ENCODE results near the gene HINFP.
A peak's percentile ranks its signal among the peaks of the same experiment; 100 is the strongest.

HINFP gene

DNA sequence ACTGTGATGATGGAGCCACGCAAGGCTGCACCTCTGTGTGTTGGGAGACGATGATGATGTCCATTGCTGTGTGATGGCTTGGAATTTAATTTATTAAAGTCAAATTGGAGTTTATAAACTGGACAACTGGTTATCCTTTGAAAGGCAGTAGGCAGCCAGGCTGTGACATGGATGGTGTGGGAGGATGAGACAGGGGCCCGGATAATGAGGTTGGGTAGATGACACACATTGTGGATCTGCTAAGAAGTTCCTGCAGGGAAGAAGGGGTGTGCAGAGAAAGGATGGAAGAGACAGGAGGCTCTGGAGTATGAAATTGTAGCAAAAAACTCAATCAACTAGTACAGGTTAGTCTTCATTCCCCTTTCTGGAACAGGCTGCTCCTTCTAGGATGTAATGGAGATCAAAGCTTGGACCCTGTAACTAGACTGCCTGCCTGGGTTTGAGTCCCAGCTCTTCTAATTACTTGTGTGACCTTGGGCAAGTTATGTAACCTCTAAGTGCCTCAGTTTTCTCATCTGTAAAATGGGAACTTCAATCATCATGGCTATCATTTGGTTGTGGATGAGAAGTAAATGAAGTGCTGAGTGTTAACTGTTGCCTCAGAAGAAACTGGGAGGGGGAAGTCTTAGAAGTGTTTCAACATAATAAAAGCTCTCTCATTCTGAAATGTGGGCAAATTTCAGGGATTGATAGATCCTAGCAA, 4.2 kb upstream of the HINFP start:
- no peak for DNase-seq (ENCODE audit: extremely low read depth, low read depth)
- TF ChIP-seq, protein P1, sequence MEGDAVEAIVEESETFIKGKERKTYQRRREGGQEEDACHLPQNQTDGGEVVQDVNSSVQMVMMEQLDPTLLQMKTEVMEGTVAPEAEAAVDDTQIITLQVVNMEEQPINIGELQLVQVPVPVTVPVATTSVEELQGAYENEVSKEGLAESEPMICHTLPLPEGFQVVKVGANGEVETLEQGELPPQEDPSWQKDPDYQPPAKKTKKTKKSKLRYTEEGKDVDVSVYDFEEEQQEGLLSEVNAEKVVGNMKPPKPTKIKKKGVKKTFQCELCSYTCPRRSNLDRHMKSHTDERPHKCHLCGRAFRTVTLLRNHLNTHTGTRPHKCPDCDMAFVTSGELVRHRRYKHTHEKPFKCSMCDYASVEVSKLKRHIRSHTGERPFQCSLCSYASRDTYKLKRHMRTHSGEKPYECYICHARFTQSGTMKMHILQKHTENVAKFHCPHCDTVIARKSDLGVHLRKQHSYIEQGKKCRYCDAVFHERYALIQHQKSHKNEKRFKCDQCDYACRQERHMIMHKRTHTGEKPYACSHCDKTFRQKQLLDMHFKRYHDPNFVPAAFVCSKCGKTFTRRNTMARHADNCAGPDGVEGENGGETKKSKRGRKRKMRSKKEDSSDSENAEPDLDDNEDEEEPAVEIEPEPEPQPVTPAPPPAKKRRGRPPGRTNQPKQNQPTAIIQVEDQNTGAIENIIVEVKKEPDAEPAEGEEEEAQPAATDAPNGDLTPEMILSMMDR (IDR thresholded peaks at IDR 0.05; ENCODE audit: low read depth, low read length, missing control alignments), result no peak

DNA sequence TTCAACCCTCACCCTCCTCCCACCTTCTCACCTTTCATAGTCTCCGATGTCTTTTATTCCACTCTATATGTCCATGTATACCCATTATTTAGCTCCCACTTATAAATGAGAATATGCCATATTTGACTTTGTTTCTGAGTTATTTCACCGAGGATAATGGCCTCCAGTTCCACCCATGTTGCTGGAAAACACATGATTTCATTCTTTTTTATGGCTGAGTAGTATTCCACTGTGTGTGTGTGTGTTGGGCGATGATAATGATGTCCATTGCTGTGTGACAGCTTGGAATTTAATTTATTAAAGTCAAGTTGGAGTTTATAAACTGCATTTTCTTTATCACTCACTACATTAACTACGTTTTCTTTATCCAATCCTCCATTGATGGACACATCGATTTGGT, 3.2 kb upstream of the HINFP start:
- TF ChIP-seq, protein P1 (IDR thresholded peaks at IDR 0.05; ENCODE audit: low read depth, low read length, missing control alignments), result no peak
- DNase-seq (ENCODE audit: extremely low read depth, low read depth), result no peak
- H3K4me3 ChIP-seq (replicated peaks; ENCODE audit: low read depth, low read length), result no peak overlapping the region

More for the DNA sequence above, 4.2 kb upstream of the HINFP start:
- no peak overlapping the region for H3K4me3 ChIP-seq (replicated peaks; ENCODE audit: low read depth, low read length)

DNA sequence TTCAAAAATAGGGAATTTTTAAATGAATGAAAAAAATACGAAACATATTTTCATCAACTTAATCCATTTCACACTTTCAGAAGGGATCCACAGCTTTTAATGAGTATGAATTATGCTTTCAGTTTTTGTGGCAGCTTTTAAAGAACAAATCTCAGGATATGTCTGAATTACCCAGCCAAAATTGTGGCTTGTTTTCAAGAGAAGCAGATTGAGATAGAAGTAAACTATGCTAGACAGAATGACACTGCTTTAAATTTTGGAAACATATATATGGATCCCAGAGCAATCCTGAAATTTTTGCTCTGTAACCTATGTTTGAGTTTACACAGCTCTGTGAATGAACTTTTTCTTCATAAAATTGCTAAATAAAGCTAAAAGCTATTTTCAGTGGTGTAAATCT, 2.4 kb upstream of the HINFP start:
- no peak for DNase-seq (ENCODE audit: extremely low read depth, low read depth)

DNA sequence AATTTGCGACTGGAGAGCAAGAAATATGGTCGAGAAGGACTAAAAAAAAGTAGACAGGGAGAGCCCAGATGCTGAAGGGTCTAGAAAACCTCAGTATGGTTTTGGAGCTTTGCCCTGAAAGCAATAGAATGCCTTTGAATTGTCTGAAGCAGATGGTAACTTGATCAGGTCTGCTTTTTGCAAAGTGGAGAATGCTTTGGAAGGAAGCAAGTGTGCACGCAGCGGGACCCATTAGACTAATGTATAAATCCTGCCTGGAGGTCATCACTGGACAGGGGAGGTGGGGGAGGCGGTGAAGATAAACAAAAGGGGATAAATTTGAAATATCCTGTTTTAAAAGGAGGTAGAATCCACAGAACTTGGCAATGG, 757 bp upstream of the HINFP start:
- TF ChIP-seq, protein P1 (IDR thresholded peaks at IDR 0.05; ENCODE audit: low read depth, low read length, missing control alignments), result no peak
- DNase-seq (ENCODE audit: extremely low read depth, low read depth), result peak; percentile 84

More for the DNA sequence above, 2.4 kb upstream of the HINFP start:
- no peak overlapping the region for H3K4me3 ChIP-seq (replicated peaks; ENCODE audit: low read depth, low read length)
- TF ChIP-seq, protein P1 (IDR thresholded peaks at IDR 0.05; ENCODE audit: low read depth, low read length, missing control alignments), result no peak

DNA sequence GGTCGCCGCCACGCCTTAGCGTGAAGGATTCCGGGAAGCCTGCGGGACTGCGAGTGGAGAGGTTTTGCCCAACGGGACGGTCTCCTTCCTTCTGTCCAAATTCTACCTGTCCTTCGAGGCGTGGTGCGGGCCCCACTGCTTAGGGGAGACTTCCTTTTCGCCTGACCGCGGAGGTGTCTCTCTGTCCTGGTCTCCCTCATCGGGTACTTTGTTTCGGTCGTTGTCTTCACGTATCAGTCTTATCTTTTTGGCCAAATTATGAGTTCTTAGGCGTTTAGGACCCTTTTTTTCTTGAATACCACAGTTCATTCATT, 388 bp downstream of the HINFP start:
- no peak for DNase-seq (ENCODE audit: extremely low read depth, low read depth)
- H3K4me3 ChIP-seq (replicated peaks; ENCODE audit: low read depth, low read length), result peak overlapping the region; percentile 94
- TF ChIP-seq, protein P1 (IDR thresholded peaks at IDR 0.05; ENCODE audit: low read depth, low read length, missing control alignments), result no peak

More for the DNA sequence above, 757 bp upstream of the HINFP start:
- H3K4me3 ChIP-seq (replicated peaks; ENCODE audit: low read depth, low read length), result peak overlapping the region; percentile 94

DNA sequence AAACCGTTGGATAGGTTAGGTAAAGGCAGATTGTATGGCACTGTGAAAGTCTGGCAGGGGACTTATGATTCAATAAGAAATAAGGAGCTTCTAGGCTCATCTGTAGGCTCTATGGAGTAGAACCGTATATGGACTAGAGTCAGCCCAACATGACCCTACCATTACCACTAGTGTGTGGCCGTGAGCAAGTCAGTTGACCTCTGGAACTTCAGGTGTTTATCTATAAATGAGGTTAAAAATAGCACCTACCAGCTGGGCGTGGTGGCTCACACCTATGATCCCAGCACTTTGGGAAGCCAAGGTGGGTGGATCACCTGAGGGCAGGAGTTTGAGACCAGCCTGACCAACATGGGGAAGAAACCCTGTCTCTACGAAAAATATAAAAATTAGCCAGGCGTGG, 4.4 kb downstream of the HINFP start:
- DNase-seq (ENCODE audit: extremely low read depth, low read depth), result no peak
- TF ChIP-seq, protein P1 (IDR thresholded peaks at IDR 0.05; ENCODE audit: low read depth, low read length, missing control alignments), result no peak
- H3K4me3 ChIP-seq (replicated peaks; ENCODE audit: low read depth, low read length), result no peak overlapping the region

Data from HFF-Myc (cell line).